OCI-LY1 (cell line): ENCODE data around the gene PLEK.

Source experiments
- CTCF ChIP-seq: fragments of 200-600 bp; sonication (generic), shearing (Covaris generic); IDR thresholded peaks from 2 replicates; pipeline ENCODE4 v1.5.1; 2017; ENCODE audit warnings: mild to moderate bottlenecking, antibody characterized with exemption, low read length, moderate library complexity, mixed read lengths
- EZH2 ChIP-seq: fragments of 200-600 bp; sonication (generic), shearing (Covaris generic); IDR thresholded peaks from 2 replicates; pipeline ENCODE4 v1.8.0; 2017; ENCODE audit warnings: borderline replicate concordance, mixed run types, mild to moderate bottlenecking, antibody characterized with exemption, low read length, moderate library complexity, mixed read lengths

- TF ChIP-seq CTCF, result no peak
- TF ChIP-seq EZH2, result no peak
Measured at GRCh38 chr2:68387408-68388350, 22.6 kb downstream of the PLEK start.
